HG03442 (cell line): Measurements from ENCODE around the gene CEP68.
"Not testable (repeated sequence)": the region's sequence is repeated elsewhere in the genome, so short reads cannot be mapped to it uniquely, and the experiment has no call there.

Experiments
- ATAC-seq: cut with Tn5 transposase; IDR thresholded peaks from one replicate; pipeline ENCODE4 v1.9.1; 2021; ENCODE audit warnings: mild to moderate bottlenecking, moderate library complexity; ENCODE audit not compliant: unreplicated experiment

CEP68 gene

GRCh38 chr2:65056215-65057053, at the start of gene CEP68:
Gene CEP68, plus strand, starts transcription at chr2:65056416. Its CDS starts 13,029 bp downstream, at chr2:65069445.
- ATAC-seq: peak; percentile 83

GRCh38 chr2:65013776-65014175, 42.4 kb upstream of the CEP68 start:
- no peak for ATAC-seq

- ATAC-seq: no peak
Observed at GRCh38 chr2:65015731-65016130, 40.5 kb upstream of the CEP68 start.

- ATAC-seq: peak; percentile 67
Observed at GRCh38 chr2:65016789-65017188, 39.4 kb upstream of the CEP68 start.

GRCh38 chr2:65017335-65017734, 38.9 kb upstream of the CEP68 start:
- no peak for ATAC-seq

GRCh38 chr2:65018141-65018582, 38.1 kb upstream of the CEP68 start:
- no peak for ATAC-seq

GRCh38 chr2:65019010-65019409, 37.2 kb upstream of the CEP68 start:
- ATAC-seq: no peak

- ATAC-seq: no peak
Observed at GRCh38 chr2:65019675-65020195, 36.5 kb upstream of the CEP68 start.

- not testable (repeated sequence) for ATAC-seq
Observed at GRCh38 chr2:65020251-65020650, 36.0 kb upstream of the CEP68 start.

GRCh38 chr2:65020943-65021528, 35.2 kb upstream of the CEP68 start:
- no peak for ATAC-seq

- no peak for ATAC-seq
Observed at GRCh38 chr2:65021709-65022108, 34.5 kb upstream of the CEP68 start.

GRCh38 chr2:65022189-65022588, 34.0 kb upstream of the CEP68 start:
- no peak for ATAC-seq

GRCh38 chr2:65023742-65024141, 32.5 kb upstream of the CEP68 start:
- ATAC-seq: no peak

- ATAC-seq: no peak
Observed at GRCh38 chr2:65024149-65024829, 31.9 kb upstream of the CEP68 start.

GRCh38 chr2:65025453-65026123, 30.6 kb upstream of the CEP68 start:
- ATAC-seq: no peak

- ATAC-seq: no peak
Observed at GRCh38 chr2:65026154-65026553, 30.1 kb upstream of the CEP68 start.

- ATAC-seq: peak; percentile 30
Observed at GRCh38 chr2:65026704-65027464, 29.3 kb upstream of the CEP68 start.

GRCh38 chr2:65027616-65028244, 28.5 kb upstream of the CEP68 start:
- no peak for ATAC-seq

GRCh38 chr2:65030476-65031332, 25.5 kb upstream of the CEP68 start:
- ATAC-seq: no peak
